Esophagus squamous epithelium (tissue), 4 donors: ENCODE data around the gene FERMT2.

Source experiments
- POLR2A ChIP-seq, 4 donors: fragments of 450-650 bp; IDR thresholded peaks; one replicate each; pipeline ENCODE4 v1.6.1; 2017; ENCODE audit warnings: antibody characterized with exemption in 4 of 4, mild to moderate bottlenecking in 4 of 4, moderate library complexity in 3 of 4
- TF ChIP-seq, protein P1 (sequence below), 6 experiments: fragments of 450-650 bp in 4 of 6; fragments of 200-600 bp in 2 of 6; sonication (generic) in 2 of 6; IDR thresholded peaks; one replicate each; pipeline ENCODE4 v1.5.1; 2016 to 2019; ENCODE audit warnings: antibody characterized with exemption in 6 of 6, mild to moderate bottlenecking in 4 of 6, moderate library complexity in 4 of 6

DNA sequence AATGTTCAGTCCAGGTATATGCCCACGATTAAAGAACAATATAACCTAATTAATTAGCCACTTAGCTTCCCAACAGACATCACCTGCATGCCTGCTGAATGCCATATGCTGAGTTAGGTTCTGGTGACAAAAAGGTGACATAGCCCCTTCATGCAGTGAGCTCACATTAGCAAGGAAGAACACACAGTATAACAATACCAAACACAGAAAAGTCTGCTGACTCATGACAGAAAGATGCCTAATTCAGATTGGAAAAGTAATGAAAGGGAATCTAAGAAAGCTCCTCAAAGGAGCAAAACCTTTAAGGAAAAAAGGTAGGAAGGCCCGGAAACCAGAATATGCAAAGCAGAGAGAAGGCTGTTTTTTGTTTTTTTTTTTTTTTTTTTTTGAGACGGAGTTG, 59.0 kb downstream of the FERMT2 start:
- TF ChIP-seq POLR2A (IDR thresholded peaks at IDR 0.05) = no peak
- TF ChIP-seq, protein P1, sequence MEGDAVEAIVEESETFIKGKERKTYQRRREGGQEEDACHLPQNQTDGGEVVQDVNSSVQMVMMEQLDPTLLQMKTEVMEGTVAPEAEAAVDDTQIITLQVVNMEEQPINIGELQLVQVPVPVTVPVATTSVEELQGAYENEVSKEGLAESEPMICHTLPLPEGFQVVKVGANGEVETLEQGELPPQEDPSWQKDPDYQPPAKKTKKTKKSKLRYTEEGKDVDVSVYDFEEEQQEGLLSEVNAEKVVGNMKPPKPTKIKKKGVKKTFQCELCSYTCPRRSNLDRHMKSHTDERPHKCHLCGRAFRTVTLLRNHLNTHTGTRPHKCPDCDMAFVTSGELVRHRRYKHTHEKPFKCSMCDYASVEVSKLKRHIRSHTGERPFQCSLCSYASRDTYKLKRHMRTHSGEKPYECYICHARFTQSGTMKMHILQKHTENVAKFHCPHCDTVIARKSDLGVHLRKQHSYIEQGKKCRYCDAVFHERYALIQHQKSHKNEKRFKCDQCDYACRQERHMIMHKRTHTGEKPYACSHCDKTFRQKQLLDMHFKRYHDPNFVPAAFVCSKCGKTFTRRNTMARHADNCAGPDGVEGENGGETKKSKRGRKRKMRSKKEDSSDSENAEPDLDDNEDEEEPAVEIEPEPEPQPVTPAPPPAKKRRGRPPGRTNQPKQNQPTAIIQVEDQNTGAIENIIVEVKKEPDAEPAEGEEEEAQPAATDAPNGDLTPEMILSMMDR (IDR thresholded peaks at IDR 0.05) = no peak
